ENCODE data around the gene PCID2. TPM values are rescaled to one million over a fixed set of nuclear protein-coding genes. Genes with fewer than 3 reads are reported as not detected.

Gene PCID2
- total and polyA plus RNA-seq, 4 donors: 33.3 to 51.1 (median 41.2) TPM

DNA sequence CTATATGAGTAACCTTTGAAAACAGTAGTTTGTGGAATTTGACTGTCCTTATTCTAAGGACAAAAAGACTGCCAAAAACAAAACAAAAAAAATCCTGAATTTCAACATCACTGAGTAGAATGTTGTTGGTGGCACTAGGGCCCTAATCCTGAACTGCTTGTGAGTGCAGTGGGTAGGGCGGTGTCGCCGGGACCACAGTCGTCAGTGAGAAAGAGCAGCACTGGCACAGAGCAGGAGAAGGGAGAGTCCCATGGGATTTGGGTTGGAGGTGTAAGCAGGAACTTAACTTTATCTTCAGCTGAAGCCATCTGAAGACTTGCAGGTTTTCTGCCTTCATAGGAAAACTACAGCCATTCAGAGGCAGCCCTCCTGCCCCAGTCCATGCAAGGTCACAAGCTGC, 5.6 kb downstream of the PCID2 start:
- Histone ChIP-seq H3K36me3 (ENCODE audit: control insufficient read depth in 1 of 2, insufficient read depth in 2 of 2, low read length in 1 of 2) (peaks cover 2 to 4% of the 10 kb centered on the region in 2 donors), H3K27ac (ENCODE audit: low read depth in 1 of 2, low read length in 2 of 2) (no peak overlapping the region), H3K27me3 (ENCODE audit: control insufficient read depth in 1 of 2, insufficient read depth in 2 of 2, low read length in 1 of 2) (no peaks in the 10 kb centered on the region), H3K4me1 (ENCODE audit: control insufficient read depth in 1 of 2, insufficient read depth in 2 of 2, low read length in 2 of 2) (no peaks in the 10 kb centered on the region), H3K4me3 (ENCODE audit: low read length in 2 of 2) (no peak overlapping the region), H3K9me3 (ENCODE audit: control insufficient read depth, low read length) (no peaks in the 10 kb centered on the region)
- intact Hi-C loops (cut with DNase I): no loop called here
- WGBS, 2 donors: 58 to 60% methylated on average over 4 of the region's 4 CpGs
- DNase-seq (no peak), ATAC-seq (ENCODE audit: low FRiP score) (no peak)

DNA sequence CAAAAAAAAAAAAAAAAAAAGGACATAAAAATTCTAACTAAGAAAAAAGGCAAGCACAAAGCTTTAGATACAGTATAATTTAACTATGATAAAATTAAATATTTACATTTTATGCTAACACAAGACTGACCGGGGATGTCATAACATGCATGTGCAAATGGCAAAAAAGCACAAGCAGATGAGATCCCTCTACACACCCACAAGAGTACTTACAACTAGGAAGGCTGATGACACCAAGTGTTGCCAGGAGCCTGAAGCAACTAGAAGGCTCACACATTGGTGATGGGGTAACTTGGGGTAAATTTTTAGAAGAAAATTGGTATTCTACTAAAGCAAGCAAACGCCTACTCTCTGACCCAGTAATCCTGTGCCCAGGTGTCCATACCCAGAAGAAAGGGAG, 6.7 kb downstream of the PCID2 start:
- Histone ChIP-seq H3K9me3 (ENCODE audit: control insufficient read depth, low read length) (no peaks in the 10 kb centered on the region), H3K27me3 (ENCODE audit: control insufficient read depth in 1 of 2, insufficient read depth in 2 of 2, low read length in 1 of 2) (no peaks in the 10 kb centered on the region), H3K4me1 (ENCODE audit: control insufficient read depth in 1 of 2, insufficient read depth in 2 of 2, low read length in 2 of 2) (no peaks in the 10 kb centered on the region), H3K27ac (ENCODE audit: low read depth in 1 of 2, low read length in 2 of 2) (no peak overlapping the region), H3K36me3 (ENCODE audit: control insufficient read depth in 1 of 2, insufficient read depth in 2 of 2, low read length in 1 of 2) (peaks cover 6 to 7% of the 10 kb centered on the region in 2 donors), H3K4me3 (ENCODE audit: low read length in 2 of 2) (no peak overlapping the region)
- ATAC-seq (ENCODE audit: low FRiP score) (no peak), DNase-seq (no peak)
- intact Hi-C loops (cut with DNase I): no loop called here
- 94 to 100% methylated on average over 2 of the region's 2 CpGs for WGBS, 2 donors

DNA sequence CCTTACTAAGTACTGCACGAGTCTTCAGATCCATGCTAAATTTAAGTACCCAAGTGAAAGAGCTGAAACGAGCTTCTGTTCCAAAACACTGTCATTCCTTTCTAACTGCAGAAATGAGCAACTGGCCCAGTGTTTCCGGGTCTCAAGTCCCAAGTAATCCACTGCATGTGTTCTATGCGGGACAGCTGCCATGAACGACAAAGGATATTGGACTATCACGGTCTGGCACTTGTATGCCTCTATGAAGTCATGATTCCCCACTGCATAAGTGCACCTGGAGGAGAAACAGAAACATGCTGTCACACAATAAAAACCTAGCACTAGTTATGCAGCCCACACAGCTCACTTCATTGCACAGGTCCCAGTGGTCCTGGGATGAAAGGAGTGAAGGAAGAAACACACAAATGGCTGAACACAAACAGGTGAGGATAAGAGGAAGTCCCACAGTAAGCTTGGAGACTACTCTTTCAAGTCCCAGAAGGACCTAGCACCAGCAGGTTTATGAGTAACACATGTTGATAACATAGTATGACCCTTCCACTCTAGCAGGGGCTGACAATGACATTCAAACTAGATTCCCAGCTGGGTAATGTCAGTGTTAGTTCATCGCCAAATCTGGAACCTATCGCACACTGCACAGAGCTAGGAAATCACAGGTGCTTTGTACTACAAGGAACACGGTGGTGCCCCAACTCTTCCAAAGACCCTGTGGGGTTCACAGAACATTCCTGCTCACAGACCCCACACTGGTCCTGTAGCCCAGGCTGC, 11.3 kb downstream of the PCID2 start:
- intact Hi-C loops (cut with DNase I): no loop called here
- H3K27me3 ChIP-seq (ENCODE audit: control insufficient read depth in 1 of 2, insufficient read depth in 2 of 2, low read length in 1 of 2): no peaks in the 10 kb centered on the region
- no peak overlapping the region for H3K27ac ChIP-seq (ENCODE audit: low read depth in 1 of 2, low read length in 2 of 2)
- H3K4me1 ChIP-seq (ENCODE audit: control insufficient read depth in 1 of 2, insufficient read depth in 2 of 2, low read length in 2 of 2): no peaks in the 10 kb centered on the region
- H3K9me3 ChIP-seq (ENCODE audit: control insufficient read depth, low read length): no peaks in the 10 kb centered on the region
- no peak for ATAC-seq (ENCODE audit: low FRiP score)
- no peak for DNase-seq
- WGBS, 2 donors: 85 to 88% methylated on average over 9 of the region's 9 CpGs
- no peak overlapping the region for H3K4me3 ChIP-seq (ENCODE audit: low read length in 2 of 2)
- peaks cover 6 to 9% of the 10 kb centered on the region in 2 donors for H3K36me3 ChIP-seq (ENCODE audit: control insufficient read depth in 1 of 2, insufficient read depth in 2 of 2, low read length in 1 of 2)

DNA sequence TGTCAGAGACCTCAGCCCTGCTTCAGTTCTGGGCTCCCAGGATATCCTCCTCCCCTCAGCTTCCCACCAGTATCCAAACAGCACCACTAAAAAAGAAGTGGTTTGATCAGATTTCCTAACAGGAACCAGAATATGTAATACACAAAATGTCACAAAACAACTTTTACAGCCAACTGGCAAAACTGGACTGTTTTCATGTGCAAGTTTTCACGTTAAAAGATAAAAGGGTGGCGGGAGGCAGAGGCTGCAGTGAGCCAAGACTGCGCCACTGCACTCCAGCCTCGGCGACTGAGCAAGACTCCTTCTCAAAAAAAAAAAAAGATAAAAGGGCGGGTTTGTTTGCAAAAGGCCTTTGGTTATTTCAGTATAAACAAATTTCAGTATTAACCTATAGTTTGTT, 13.1 kb downstream of the PCID2 start:
- no peaks in the 10 kb centered on the region for H3K4me1 ChIP-seq (ENCODE audit: control insufficient read depth in 1 of 2, insufficient read depth in 2 of 2, low read length in 2 of 2)
- intact Hi-C loops (cut with DNase I): no loop called here
- 82 to 83% methylated on average over 6 of the region's 6 CpGs for WGBS, 2 donors
- no peak overlapping the region for H3K27ac ChIP-seq (ENCODE audit: low read depth in 1 of 2, low read length in 2 of 2)
- H3K27me3 ChIP-seq (ENCODE audit: control insufficient read depth in 1 of 2, insufficient read depth in 2 of 2, low read length in 1 of 2): no peaks in the 10 kb centered on the region
- H3K36me3 ChIP-seq (ENCODE audit: control insufficient read depth in 1 of 2, insufficient read depth in 2 of 2, low read length in 1 of 2): peaks cover 7 to 9% of the 10 kb centered on the region in 2 donors
- no peaks in the 10 kb centered on the region for H3K9me3 ChIP-seq (ENCODE audit: control insufficient read depth, low read length)
- ATAC-seq (ENCODE audit: low FRiP score) (no peak), DNase-seq (no peak)
- no peak overlapping the region for H3K4me3 ChIP-seq (ENCODE audit: low read length in 2 of 2)

DNA sequence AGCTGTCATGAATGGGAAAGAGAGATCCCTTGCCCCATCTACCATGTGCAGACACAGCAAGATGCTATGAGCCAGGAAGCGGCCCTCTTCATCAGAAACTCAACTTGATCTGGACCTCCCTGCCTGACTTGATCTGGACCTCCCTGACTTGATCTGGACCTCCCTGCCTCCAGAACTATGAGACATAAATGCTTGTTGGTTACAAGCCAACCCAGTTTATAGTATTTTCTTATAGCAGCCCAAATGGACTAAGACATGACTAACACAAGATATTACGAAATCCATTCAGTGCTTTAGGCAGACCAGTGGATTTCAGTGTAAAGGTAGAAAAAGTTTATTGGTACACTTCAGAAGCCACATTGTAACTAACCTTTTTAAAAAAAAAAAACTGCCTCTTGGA, 15.6 kb downstream of the PCID2 start:
- no peaks in the 10 kb centered on the region for H3K9me3 ChIP-seq (ENCODE audit: control insufficient read depth, low read length)
- H3K4me1 ChIP-seq (ENCODE audit: control insufficient read depth in 1 of 2, insufficient read depth in 2 of 2, low read length in 2 of 2): no peaks in the 10 kb centered on the region
- ATAC-seq (ENCODE audit: low FRiP score): no peak
- no peak overlapping the region for H3K27ac ChIP-seq (ENCODE audit: low read depth in 1 of 2, low read length in 2 of 2)
- WGBS, 2 donors: 96 to 97% methylated on average over 2 of the region's 2 CpGs
- no peak overlapping the region for H3K4me3 ChIP-seq (ENCODE audit: low read length in 2 of 2)
- intact Hi-C loops (cut with DNase I): no loop called here
- no peak for DNase-seq
- H3K27me3 ChIP-seq (ENCODE audit: control insufficient read depth in 1 of 2, insufficient read depth in 2 of 2, low read length in 1 of 2): no peaks in the 10 kb centered on the region
- peaks cover 8 to 9% of the 10 kb centered on the region in 2 donors for H3K36me3 ChIP-seq (ENCODE audit: control insufficient read depth in 1 of 2, insufficient read depth in 2 of 2, low read length in 1 of 2)

DNA sequence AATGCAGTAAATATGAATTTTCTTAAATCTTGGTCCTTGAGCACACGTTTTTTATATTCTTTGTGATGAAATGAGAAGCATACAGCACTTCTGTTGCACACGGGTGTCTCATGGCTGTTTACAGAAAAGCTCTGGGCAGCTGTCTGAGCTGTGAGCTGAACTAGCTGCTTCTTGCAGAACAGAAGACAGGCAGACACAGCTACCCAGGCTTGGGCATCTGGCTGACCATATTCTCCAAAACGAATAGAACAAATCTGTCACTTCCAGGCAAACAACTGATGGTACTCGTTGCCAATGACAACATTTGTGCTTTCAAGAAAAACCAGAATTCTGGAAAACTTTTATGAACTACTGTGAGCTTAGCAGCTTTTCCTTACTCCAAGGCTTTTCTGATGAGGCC, 16.2 kb downstream of the PCID2 start:
- no peak for ATAC-seq (ENCODE audit: low FRiP score)
- H3K36me3 ChIP-seq (ENCODE audit: control insufficient read depth in 1 of 2, insufficient read depth in 2 of 2, low read length in 1 of 2): peaks cover 5 to 9% of the 10 kb centered on the region in 2 donors
- no peaks in the 10 kb centered on the region for H3K4me1 ChIP-seq (ENCODE audit: control insufficient read depth in 1 of 2, insufficient read depth in 2 of 2, low read length in 2 of 2)
- no peak for DNase-seq
- intact Hi-C loops (cut with DNase I): no loop called here
- no peaks in the 10 kb centered on the region for H3K9me3 ChIP-seq (ENCODE audit: control insufficient read depth, low read length)
- no peak overlapping the region for H3K4me3 ChIP-seq (ENCODE audit: low read length in 2 of 2)
- no peaks in the 10 kb centered on the region for H3K27me3 ChIP-seq (ENCODE audit: control insufficient read depth in 1 of 2, insufficient read depth in 2 of 2, low read length in 1 of 2)
- H3K27ac ChIP-seq (ENCODE audit: low read depth in 1 of 2, low read length in 2 of 2): no peak overlapping the region
- 23 to 24% methylated on average over 4 of the region's 4 CpGs for WGBS, 2 donors

DNA sequence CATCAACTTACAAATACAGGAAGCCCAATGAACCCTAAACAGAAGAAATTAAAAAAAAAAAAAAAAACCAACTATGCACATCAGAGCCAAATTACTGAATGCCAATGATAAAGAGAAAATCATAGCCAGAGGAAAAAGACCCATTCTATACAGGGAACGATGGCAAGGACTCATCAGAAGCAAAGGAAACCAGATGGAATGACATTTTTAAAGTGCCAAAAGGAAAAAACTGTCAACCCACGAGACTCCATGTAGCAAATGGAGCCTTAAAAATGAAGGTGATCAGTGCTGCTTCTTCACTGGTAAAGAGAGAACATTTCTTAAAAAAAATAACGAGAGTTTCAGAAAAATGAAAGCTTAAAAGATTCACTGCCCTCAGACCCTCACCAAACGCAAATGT, 18.3 kb downstream of the PCID2 start:
- no peaks in the 10 kb centered on the region for H3K9me3 ChIP-seq (ENCODE audit: control insufficient read depth, low read length)
- H3K4me1 ChIP-seq (ENCODE audit: control insufficient read depth in 1 of 2, insufficient read depth in 2 of 2, low read length in 2 of 2): no peaks in the 10 kb centered on the region
- no peak overlapping the region for H3K4me3 ChIP-seq (ENCODE audit: low read length in 2 of 2)
- WGBS, 2 donors: 79 to 85% methylated on average over 4 of the region's 4 CpGs
- intact Hi-C loops (cut with DNase I): no loop called here
- H3K27ac ChIP-seq (ENCODE audit: low read depth in 1 of 2, low read length in 2 of 2): no peak overlapping the region
- DNase-seq (no peak), ATAC-seq (ENCODE audit: low FRiP score) (no peak)
- no peaks in the 10 kb centered on the region for H3K27me3 ChIP-seq (ENCODE audit: control insufficient read depth in 1 of 2, insufficient read depth in 2 of 2, low read length in 1 of 2)
- peaks cover 4 to 5% of the 10 kb centered on the region in 2 donors for H3K36me3 ChIP-seq (ENCODE audit: control insufficient read depth in 1 of 2, insufficient read depth in 2 of 2, low read length in 1 of 2)

DNA sequence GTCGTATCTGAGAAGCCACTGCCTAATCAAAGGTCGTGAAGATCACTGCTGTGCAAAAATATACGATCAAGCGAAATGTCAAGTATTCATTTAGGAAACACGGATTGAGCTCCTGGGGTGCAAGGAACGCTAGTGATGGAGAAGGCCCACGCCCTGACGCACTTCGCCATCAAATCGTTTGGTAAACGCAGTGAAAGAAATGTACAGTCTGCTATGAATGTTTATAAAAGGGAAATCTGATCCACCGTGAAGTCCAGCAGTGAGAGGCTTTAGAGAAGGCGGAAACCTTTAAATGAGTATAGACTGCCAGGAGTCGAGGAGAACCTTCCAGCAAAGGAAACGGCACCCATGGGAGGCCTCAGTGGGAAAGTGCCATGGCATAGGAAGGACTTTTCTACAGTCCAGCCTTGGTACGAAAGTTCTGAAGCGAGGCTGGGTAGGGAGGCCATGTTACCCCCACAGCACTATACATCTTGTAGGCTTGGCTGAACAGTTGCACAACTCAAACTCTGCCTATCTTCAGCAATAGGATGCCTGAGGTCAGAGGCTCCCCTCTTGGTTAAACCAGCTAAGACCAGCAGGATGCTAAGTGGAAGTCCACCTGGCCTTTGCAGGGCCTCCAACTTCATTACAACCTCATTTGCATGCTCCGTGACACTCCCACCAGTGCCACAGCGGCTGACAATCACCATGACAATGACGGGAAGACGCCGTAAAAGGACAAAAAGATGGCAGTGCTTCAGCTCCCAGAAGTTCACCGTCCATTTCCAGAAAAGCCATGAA, 20.4 kb downstream of the PCID2 start:
- 92% methylated on average over 23 of the region's 23 CpGs for WGBS, 2 donors
- H3K27ac ChIP-seq (ENCODE audit: low read depth in 1 of 2, low read length in 2 of 2): no peak overlapping the region

DNA sequence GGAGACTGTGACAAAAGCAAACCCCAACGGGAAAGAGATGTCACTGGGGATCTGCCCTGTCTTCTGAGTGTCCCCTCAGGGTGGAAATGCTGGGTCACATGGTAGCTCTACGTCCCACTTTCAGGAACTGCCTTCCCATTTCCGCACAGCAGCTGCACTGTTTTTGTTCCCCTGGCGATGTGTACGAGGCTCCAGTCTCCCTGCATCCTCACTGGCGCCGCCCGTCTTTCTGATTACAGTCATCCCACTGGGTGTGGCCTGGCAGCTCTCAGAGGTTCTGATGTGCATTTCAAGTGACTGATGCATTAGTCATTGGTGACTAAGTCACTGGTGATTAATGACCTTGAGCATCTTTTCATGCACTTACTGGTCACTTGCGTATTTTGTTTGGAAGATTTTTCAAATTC, 21.2 kb downstream of the PCID2 start:
- H3K4me1 ChIP-seq (ENCODE audit: control insufficient read depth in 1 of 2, insufficient read depth in 2 of 2, low read length in 2 of 2): no peaks in the 10 kb centered on the region
- peak; percentile 89 to 91 for DNase-seq
- no peak overlapping the region for H3K4me3 ChIP-seq (ENCODE audit: low read length in 2 of 2)
- WGBS, 2 donors: 54 to 55% methylated on average over 9 of the region's 9 CpGs
- H3K9me3 ChIP-seq (ENCODE audit: control insufficient read depth, low read length): no peaks in the 10 kb centered on the region
- H3K27ac ChIP-seq (ENCODE audit: low read depth in 1 of 2, low read length in 2 of 2): no peak overlapping the region
- ATAC-seq (ENCODE audit: low FRiP score): peak; percentile 71
- intact Hi-C loops (cut with DNase I): no loop called here
- H3K36me3 ChIP-seq (ENCODE audit: control insufficient read depth in 1 of 2, insufficient read depth in 2 of 2, low read length in 1 of 2): peaks cover 4 to 8% of the 10 kb centered on the region in 2 donors
- H3K27me3 ChIP-seq (ENCODE audit: control insufficient read depth in 1 of 2, insufficient read depth in 2 of 2, low read length in 1 of 2): no peaks in the 10 kb centered on the region

More for the DNA sequence above, 20.4 kb downstream of the PCID2 start:
- H3K27me3 ChIP-seq (ENCODE audit: control insufficient read depth in 1 of 2, insufficient read depth in 2 of 2, low read length in 1 of 2): no peaks in the 10 kb centered on the region
- H3K4me3 ChIP-seq (ENCODE audit: low read length in 2 of 2): no peak overlapping the region
- no peaks in the 10 kb centered on the region for H3K4me1 ChIP-seq (ENCODE audit: control insufficient read depth in 1 of 2, insufficient read depth in 2 of 2, low read length in 2 of 2)
- no peaks in the 10 kb centered on the region for H3K9me3 ChIP-seq (ENCODE audit: control insufficient read depth, low read length)
- H3K36me3 ChIP-seq (ENCODE audit: control insufficient read depth in 1 of 2, insufficient read depth in 2 of 2, low read length in 1 of 2): peaks cover 4 to 8% of the 10 kb centered on the region in 2 donors
- DNase-seq (no peak), ATAC-seq (ENCODE audit: low FRiP score) (no peak)
- intact Hi-C loops (cut with DNase I): no loop called here

Data from aorta (tissue), 5 donors.